ENCODE data around the gene BRMS1. TPM values are rescaled to one million over a fixed set of nuclear protein-coding genes. Genes with fewer than 3 reads are reported as not detected.
"Not testable (repeated sequence)": the region's sequence is repeated elsewhere in the genome, so short reads cannot be mapped to it uniquely, and the experiment has no call there.

BRMS1 gene
- total RNA-seq, 1 experiment from 2014 or later = 32.0 TPM

DNA sequence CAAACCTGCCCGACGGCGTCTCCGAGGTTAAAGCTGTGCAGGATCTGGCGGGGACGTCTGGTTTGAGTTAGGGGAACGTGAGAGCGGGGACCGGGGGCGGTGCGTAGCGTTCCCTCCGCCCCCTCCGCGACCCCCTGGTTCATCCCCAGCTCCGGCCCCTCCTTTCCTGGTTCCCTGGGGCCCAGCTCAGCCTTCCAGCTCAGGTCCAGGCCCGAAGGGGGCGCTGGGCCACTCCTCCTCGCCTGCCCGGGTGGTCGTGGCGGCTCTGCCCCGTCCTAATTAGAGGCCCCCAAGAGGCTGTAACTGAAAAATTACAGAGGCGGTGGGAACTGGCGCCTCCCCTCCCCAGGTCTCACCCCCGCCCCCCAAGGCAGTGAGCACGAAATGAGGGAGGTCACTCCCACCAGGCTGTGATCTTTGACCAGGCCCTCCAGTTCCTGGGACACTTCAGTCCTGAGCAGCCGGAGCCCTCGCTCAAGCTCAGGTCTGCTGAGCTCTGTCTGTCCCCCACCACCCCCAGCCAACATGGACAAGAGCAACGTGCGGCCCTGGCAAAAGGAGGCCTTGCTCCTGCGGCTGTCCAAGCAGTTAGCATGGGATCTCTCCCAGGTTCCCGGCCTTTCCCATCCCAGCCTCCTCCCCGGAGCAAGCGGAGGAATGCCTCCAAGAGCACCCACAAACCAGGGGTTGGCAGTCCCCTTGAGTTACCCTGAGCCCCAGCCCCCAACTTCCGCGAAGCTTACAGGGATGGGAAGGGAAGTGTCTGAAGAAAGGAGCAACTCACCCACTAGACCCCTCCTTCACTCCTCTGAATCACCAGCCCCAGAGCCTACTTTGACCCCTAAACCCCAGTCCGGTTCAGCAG is 31.4 kb downstream of the BRMS1 start:
- peak overlapping the region; percentile 52 for H3K9ac ChIP-seq (ENCODE audit: low read length)
- H2AFZ ChIP-seq (ENCODE audit: low read length) = no peak overlapping the region
- peak overlapping the region; percentile 65 for H3K4me2 ChIP-seq (ENCODE audit: low read depth, low read length, poor library complexity, severe bottlenecking)
- peak overlapping the region; percentile 48; the same call in 1 of the 2 replicates for H3K4me3 ChIP-seq (ENCODE audit: low read length)
- H3K9me2 ChIP-seq (replicated peaks; ENCODE audit: insufficient read depth, low read length) = no peaks in the 10 kb centered on the region
- peaks cover 43% of the 10 kb centered on the region for H3K4me1 ChIP-seq (ENCODE audit: low read length)
- no peaks in the 10 kb centered on the region for H3K9me3 ChIP-seq (ENCODE audit: low read length)
- no peaks in the 10 kb centered on the region for H3K27me3 ChIP-seq (ENCODE audit: low read length)
- H3K27ac ChIP-seq (ENCODE audit: low read length) = no peak overlapping the region
- no peaks in the 10 kb centered on the region for H3K36me3 ChIP-seq (ENCODE audit: insufficient read depth, low read length)
- no peaks in the 10 kb centered on the region for H3K79me2 ChIP-seq (ENCODE audit: low read length)
- no peak for DNase-seq
- no peaks in the 10 kb centered on the region for H4K20me1 ChIP-seq (ENCODE audit: insufficient read depth, low read depth, low read length)

DNA sequence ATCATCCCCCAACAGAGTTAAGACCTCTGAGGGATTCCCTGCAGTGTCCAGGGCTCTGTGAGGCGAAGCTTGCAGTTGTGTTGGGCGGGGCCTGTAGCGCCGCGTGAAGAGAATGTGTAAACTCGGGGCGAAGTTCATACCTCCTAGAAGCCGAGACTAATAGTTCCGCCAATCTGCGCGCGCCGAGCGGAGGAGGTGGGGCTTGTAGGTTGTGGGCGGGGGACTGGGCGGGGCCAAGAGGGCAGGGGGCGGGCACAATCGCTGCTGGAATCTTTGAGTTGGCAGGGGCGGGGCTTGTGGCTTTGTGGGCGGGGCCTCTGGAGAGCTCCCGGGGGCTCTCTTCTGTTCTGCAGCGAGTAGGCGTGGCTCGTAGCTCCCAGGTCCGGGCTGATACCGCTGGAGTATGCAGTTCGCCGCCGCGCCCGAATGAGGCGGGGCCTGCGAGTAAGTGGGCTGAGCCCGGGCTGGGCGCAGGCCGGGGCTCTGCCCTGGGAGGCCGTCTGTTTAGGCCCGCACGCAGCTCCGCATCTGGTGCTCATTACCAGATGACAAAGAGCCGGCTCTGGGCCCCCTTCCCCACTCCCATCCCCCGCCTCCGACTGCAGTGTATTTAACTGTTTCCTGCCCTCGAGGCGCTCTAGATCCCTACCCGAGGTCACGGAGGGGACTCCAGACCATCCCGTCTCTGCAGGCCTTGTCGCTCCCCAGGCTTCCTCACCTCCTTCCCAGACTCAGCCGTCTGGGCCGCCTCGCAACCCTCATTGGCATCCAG is 32.2 kb downstream of the BRMS1 start:
- no peaks in the 10 kb centered on the region for H3K9me3 ChIP-seq (ENCODE audit: low read length)
- DNase-seq = peak; percentile 99
- peak overlapping the region; percentile 65 for H3K9ac ChIP-seq (ENCODE audit: low read length)
- no peaks in the 10 kb centered on the region for H3K27me3 ChIP-seq (ENCODE audit: low read length)
- H3K27ac ChIP-seq (ENCODE audit: low read length) = peak overlapping the region; percentile 62
- no peaks in the 10 kb centered on the region for H4K20me1 ChIP-seq (ENCODE audit: insufficient read depth, low read depth, low read length)
- no peaks in the 10 kb centered on the region for H3K9me2 ChIP-seq (replicated peaks; ENCODE audit: insufficient read depth, low read length)
- peak overlapping the region; percentile 65 for H3K4me3 ChIP-seq (ENCODE audit: low read length)
- no peaks in the 10 kb centered on the region for H3K36me3 ChIP-seq (ENCODE audit: insufficient read depth, low read length)
- H2AFZ ChIP-seq (ENCODE audit: low read length) = no peak overlapping the region
- H3K79me2 ChIP-seq (ENCODE audit: low read length) = no peaks in the 10 kb centered on the region
- H3K4me2 ChIP-seq (ENCODE audit: low read depth, low read length, poor library complexity, severe bottlenecking) = peak overlapping the region; percentile 78
- peaks cover 34% of the 10 kb centered on the region for H3K4me1 ChIP-seq (ENCODE audit: low read length)

DNA sequence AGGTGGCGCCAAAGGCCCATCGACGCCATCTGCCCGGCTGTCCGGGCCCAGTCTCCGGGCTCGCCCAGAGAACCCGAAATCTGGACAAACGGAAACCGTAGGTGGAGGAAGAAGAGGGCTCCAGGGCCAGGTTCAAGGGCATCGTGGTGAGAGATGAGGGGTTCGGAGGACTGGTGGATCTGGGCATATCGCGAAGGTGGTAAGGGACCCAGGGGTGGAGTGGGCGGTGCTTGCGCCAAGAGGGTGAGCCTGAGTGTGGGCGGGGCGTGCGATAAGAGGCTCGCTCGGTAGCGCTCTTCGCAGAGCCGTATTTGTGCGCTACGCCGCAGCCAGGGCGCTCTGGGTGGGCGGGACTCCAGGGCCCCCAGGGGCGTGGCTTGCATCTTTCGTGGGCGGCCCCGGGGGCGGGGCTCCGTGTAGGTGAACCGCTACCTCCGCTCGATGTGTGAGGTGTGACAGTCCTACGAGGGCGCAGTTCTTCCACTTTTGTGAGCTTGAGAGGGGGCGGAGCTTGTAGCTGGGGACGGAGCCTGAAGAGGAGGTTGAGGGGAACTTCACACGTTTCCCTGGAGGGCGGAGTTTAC is 32.8 kb downstream of the BRMS1 start:
- no peaks in the 10 kb centered on the region for H3K79me2 ChIP-seq (ENCODE audit: low read length)
- no peaks in the 10 kb centered on the region for H3K9me3 ChIP-seq (ENCODE audit: low read length)
- no peaks in the 10 kb centered on the region for H3K9me2 ChIP-seq (replicated peaks; ENCODE audit: insufficient read depth, low read length)
- H3K9ac ChIP-seq (ENCODE audit: low read length) = peak overlapping the region; percentile 65
- H3K4me3 ChIP-seq (ENCODE audit: low read length) = peak overlapping the region; percentile 65
- peaks cover 28% of the 10 kb centered on the region for H3K4me1 ChIP-seq (ENCODE audit: low read length)
- no peaks in the 10 kb centered on the region for H3K27me3 ChIP-seq (ENCODE audit: low read length)
- H4K20me1 ChIP-seq (ENCODE audit: insufficient read depth, low read depth, low read length) = no peaks in the 10 kb centered on the region
- H2AFZ ChIP-seq (ENCODE audit: low read length) = peak overlapping the region; percentile 93
- no peaks in the 10 kb centered on the region for H3K36me3 ChIP-seq (ENCODE audit: insufficient read depth, low read length)
- H3K4me2 ChIP-seq (ENCODE audit: low read depth, low read length, poor library complexity, severe bottlenecking) = peak overlapping the region; percentile 78
- H3K27ac ChIP-seq (ENCODE audit: low read length) = peak overlapping the region; percentile 62
- DNase-seq = peak; percentile 98

DNA sequence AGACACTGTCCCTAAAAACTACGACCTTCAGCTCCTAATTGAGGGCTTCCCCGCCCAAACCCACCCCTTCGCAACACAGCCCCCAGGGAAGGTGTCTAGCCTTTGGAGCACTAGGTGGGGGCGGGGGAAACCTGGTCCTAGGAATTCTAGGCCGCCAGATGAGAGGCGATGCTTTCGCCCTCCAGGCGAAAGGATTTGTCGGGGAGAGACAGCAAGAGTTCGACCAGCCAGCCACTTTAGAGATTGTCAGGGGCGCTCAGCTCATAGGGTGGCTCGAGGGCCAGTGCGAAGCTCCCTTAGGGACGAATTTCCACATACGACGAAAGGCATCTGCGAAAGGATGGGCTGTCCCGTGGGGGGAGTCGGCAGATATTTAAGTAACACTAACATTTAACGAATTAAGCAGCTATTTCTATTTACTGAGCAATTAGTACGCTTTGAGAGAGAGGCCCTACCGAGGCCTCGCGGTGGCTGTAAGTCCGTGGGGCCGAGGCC is 33.4 kb downstream of the BRMS1 start:
- Histone ChIP-seq H3K4me1 (ENCODE audit: low read length) (peaks cover 24% of the 10 kb centered on the region), H3K9me3 (ENCODE audit: low read length) (no peaks in the 10 kb centered on the region), H3K9me2 (replicated peaks; ENCODE audit: insufficient read depth, low read length) (no peaks in the 10 kb centered on the region), H3K27ac (ENCODE audit: low read length) (peak overlapping the region; percentile 62), H3K79me2 (ENCODE audit: low read length) (no peaks in the 10 kb centered on the region), H3K27me3 (ENCODE audit: low read length) (no peaks in the 10 kb centered on the region), H3K4me3 (ENCODE audit: low read length) (peak overlapping the region; percentile 65; the same call in 1 of the 2 replicates), H3K4me2 (ENCODE audit: low read depth, low read length, poor library complexity, severe bottlenecking) (peak overlapping the region; percentile 78), H3K36me3 (ENCODE audit: insufficient read depth, low read length) (no peaks in the 10 kb centered on the region), H3K9ac (ENCODE audit: low read length) (peak overlapping the region; percentile 65), H2AFZ (ENCODE audit: low read length) (peak overlapping the region; percentile 93), H4K20me1 (ENCODE audit: insufficient read depth, low read depth, low read length) (no peaks in the 10 kb centered on the region)
- no peak for DNase-seq

DNA sequence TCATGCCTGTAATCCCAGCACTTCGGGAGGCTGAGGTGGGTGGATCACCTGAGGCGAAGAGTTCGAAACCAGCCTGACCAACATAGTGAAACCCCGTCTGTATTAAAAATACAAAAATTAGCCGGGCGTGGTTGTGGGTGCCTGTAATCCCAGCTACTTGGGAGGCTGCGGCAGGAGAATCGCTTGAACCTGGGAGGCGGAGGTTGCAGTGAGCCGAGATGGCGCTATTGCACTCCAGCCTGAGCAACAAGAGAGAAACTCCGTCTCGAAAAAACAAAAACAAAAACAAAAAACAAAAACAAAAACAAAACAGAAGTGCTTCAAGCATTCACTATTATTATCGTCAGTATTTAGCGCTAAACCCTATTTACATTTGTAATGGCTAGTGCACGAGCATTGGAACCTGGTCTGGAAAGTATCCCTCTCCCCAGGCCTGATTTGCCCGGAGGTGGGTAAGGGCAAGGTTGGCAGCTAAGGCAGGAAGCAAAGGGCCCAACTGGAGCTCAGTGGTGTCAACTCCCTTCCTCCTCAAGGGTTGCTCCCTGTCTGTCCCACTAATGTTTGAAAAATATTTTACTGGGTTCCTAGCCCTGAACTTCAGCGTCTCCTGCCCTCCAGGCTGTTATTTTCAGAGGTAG is 34.0 kb downstream of the BRMS1 start:
- H4K20me1 ChIP-seq (ENCODE audit: insufficient read depth, low read depth, low read length); H2AFZ ChIP-seq (ENCODE audit: low read length); H3K4me2 ChIP-seq (ENCODE audit: low read depth, low read length, poor library complexity, severe bottlenecking); H3K36me3 ChIP-seq (ENCODE audit: insufficient read depth, low read length); H3K9me2 ChIP-seq (replicated peaks; ENCODE audit: insufficient read depth, low read length); H3K9me3 ChIP-seq (ENCODE audit: low read length); DNase-seq; H3K27me3 ChIP-seq (ENCODE audit: low read length); H3K4me3 ChIP-seq (ENCODE audit: low read length); H3K79me2 ChIP-seq (ENCODE audit: low read length); H3K27ac ChIP-seq (ENCODE audit: low read length): not testable (repeated sequence)
- H3K4me1 ChIP-seq (ENCODE audit: low read length) = peaks cover 24% of the 10 kb centered on the region
- H3K9ac ChIP-seq (ENCODE audit: low read length) = 0 out of 2 replicates have a peak overlapping the region, but pooled peaks have one; percentile 65

DNA sequence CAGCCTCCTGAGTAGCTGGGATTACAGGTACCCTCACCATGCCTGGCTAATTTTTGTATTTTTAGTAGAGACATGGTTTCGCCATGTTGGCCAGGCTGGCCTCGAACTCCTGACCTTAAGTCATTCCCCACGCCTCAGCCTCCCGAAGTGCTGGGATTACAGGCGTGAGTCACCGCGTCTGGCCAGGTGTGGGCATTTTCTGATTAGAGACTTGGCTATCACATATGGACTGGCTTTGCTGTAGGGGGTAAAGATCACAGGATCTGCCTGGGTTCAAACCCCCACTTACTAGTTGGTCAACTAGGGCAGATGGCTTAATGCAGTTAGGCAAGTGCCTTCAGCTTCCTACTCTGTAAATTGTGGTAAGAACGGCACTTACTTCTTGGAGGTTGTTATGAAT is 34.6 kb downstream of the BRMS1 start:
- Histone ChIP-seq H3K4me3 (ENCODE audit: low read length) (no peak overlapping the region), H3K9me3 (ENCODE audit: low read length) (no peaks in the 10 kb centered on the region), H3K27ac (ENCODE audit: low read length) (no peak overlapping the region), H3K27me3 (ENCODE audit: low read length) (no peaks in the 10 kb centered on the region), H3K9me2 (replicated peaks; ENCODE audit: insufficient read depth, low read length) (no peaks in the 10 kb centered on the region), H3K9ac (ENCODE audit: low read length) (no peak overlapping the region), H3K79me2 (ENCODE audit: low read length) (no peaks in the 10 kb centered on the region), H3K36me3 (ENCODE audit: insufficient read depth, low read length) (no peaks in the 10 kb centered on the region), H2AFZ (ENCODE audit: low read length) (no peak overlapping the region), H4K20me1 (ENCODE audit: insufficient read depth, low read depth, low read length) (no peaks in the 10 kb centered on the region), H3K4me2 (ENCODE audit: low read depth, low read length, poor library complexity, severe bottlenecking) (no peak overlapping the region), H3K4me1 (ENCODE audit: low read length) (peaks cover 24% of the 10 kb centered on the region)
- DNase-seq = no peak

DNA sequence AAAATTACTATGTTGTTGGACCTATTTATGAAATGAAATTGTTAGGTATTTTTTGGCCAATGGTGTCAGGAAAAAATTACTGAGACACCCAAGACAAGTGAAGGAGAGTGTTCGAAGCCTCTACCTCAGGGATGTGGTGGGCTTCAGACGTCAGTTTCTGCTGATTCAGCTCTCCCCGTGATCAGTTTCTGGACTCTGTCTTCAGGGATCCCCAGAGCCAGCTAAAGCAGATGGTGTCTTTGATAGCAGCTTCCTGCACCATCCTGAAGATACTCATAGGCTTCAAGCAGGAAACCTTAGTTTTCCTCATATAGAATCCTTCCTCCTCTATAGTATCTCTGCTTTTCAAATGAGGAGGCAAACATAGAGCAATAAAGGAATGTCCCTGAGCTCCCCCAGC is 35.4 kb downstream of the BRMS1 start:
- no peaks in the 10 kb centered on the region for H3K27me3 ChIP-seq (ENCODE audit: low read length)
- no peaks in the 10 kb centered on the region for H3K9me2 ChIP-seq (replicated peaks; ENCODE audit: insufficient read depth, low read length)
- H4K20me1 ChIP-seq (ENCODE audit: insufficient read depth, low read depth, low read length) = no peaks in the 10 kb centered on the region
- peaks cover 24% of the 10 kb centered on the region for H3K4me1 ChIP-seq (ENCODE audit: low read length)
- H3K4me2 ChIP-seq (ENCODE audit: low read depth, low read length, poor library complexity, severe bottlenecking) = no peak overlapping the region
- H3K4me3 ChIP-seq (ENCODE audit: low read length) = no peak overlapping the region
- no peaks in the 10 kb centered on the region for H3K9me3 ChIP-seq (ENCODE audit: low read length)
- no peak overlapping the region for H3K9ac ChIP-seq (ENCODE audit: low read length)
- no peaks in the 10 kb centered on the region for H3K79me2 ChIP-seq (ENCODE audit: low read length)
- H2AFZ ChIP-seq (ENCODE audit: low read length) = no peak overlapping the region
- no peaks in the 10 kb centered on the region for H3K36me3 ChIP-seq (ENCODE audit: insufficient read depth, low read length)
- H3K27ac ChIP-seq (ENCODE audit: low read length) = no peak overlapping the region
- no peak for DNase-seq
